ENCODE results near the gene PRR5.
A peak's percentile ranks its signal among the peaks of the same experiment; 100 is the strongest.

Gene PRR5

DNA sequence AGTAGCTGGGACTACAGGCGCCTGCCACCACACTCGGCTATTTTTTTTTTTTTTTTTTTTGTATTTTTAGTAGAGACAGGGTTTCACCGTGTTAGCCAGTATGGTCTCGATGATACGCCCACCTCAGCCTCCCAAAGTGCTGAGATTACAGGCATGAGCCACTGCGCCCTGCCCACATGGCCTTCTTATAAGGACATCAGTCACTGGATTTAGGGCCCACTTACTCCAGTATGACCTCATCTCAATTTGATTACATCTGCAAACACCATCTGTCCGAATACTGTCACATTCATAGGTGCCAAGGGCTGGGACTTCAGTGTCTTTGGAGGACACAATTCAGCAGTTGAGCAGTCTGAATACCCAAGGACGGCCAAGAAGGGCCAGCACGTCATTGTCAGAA, 8.2 kb upstream of the PRR5 start:
- no peak for DNase-seq

DNA sequence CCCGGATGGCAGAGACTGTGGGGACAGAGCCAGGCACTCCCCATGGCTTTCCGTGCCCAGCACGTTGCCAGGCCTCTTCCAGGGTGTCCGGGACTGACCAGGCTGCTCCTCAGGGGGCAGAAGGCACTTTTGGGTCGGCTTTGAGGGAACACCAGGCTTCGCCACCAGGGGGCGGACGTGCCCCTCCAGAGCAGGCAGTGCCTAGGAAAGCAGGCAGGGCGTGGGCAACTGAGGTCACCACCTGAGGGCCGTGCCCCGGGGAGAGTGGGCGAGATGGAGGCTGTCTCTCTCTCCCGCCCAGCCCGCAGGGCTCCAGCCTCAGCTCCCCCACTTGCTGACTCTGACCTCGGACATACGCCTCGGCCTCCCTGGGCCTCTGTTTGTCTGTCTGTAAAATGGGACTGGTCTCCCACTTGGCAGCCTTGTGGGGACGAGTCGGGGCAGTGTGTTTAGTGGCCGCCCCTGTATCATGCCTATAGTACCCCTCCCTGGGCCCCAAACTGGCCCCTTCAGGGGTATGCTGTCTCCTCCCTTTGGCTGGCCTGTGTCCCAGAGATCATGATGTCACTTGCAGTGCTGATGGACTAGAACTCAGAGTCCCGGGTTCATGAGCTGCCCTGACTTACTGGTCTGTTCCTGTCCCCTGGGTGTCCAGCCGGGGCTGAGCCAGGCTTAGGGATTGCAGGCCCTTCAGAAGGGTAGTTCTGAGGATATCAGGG, 4.4 kb upstream of the PRR5 start:
- peak; percentile 70 for DNase-seq

DNA sequence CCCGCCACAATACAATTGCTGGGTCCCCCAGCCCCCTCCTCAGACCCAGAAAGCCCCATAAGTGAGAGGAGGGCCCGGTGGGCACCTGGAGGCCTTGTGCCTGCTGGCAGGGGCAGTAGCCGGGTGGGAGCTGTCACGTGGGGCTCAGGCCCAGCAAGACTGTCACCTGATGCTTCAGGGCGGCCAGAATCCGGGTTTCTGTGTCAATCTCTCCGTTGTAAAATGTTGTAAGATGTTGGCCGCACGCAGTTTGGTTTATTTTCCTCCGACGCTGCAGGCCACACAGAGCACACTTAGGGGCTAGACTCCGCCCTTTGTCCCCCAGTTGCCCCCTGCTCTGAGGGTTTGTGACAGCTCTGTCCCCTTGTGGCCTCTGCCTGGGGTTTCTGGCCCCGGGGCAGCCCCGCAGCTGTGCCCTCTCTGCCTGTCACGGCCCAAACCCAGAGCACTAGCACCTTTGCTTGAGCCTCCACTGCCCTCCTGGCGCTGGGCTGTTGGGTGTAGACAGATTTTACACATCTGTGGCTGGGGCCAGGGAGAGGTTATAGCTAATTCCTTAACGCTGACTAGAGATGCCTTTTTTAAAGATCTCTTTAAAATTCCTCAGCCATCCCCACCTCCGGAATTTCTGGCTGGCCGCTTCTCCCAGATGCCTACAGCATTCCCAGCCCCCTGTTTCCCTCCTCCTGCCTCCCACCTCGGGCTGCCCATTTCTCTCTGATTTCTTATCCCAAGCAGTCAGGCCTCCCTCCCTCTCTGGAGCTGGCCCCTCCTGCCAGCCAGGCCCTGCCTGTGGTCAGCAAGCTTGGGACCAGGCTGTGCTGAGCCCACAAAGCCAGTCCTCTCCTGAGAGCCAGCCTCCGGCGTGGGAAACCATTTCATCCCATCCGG, 3.2 kb upstream of the PRR5 start:
- peak; percentile 96 for DNase-seq

DNA sequence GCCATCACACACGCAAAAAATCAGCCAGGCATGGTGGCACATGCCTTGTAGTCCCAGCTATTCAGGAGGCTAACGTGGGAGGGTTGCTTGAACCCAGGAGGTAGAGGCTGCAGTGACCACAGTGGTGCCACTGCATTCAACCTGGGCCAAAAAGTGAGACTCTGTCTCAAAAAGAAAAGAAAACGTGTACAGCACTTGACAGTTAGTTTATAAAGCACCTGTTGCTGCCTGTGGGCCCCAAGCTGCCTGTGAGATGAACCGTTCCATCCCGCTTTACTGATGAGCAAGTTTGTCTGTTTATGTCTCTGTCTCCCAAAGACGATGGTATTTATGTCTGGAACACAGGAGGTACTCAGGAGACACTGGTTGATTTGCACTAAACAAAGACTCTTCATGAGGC, 1.5 kb upstream of the PRR5 start:
- DNase-seq = no peak

DNA sequence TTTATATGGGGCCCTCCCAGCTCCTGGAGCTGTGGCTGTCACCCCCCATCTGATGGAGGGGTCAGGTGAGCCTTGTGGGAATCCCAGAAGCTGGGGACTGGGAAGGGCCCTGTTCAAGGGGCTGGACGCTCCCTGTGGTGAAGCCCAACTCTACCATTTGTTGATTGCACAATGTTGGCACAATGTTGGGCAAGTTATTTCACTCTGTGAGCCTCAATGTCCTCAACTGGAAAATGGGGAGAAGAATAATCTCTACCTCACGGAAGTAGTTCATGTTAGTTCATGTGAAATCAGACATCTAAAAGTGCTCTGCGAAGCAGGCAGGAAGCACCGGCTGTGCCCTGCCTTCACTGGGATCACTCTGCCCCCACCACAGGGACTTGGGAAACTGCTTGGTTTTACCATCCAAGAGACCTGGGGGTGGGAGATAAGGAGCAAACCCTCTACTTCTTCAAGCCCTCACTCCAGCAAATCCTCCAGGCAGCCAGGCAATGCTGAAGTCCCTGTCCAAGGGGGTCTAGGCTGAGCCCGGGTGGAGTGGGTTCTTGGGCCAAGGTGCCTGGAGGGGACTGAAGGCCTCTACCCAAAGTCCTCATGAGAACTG, 715 bp upstream of the PRR5 start:
- no peak for DNase-seq

DNA sequence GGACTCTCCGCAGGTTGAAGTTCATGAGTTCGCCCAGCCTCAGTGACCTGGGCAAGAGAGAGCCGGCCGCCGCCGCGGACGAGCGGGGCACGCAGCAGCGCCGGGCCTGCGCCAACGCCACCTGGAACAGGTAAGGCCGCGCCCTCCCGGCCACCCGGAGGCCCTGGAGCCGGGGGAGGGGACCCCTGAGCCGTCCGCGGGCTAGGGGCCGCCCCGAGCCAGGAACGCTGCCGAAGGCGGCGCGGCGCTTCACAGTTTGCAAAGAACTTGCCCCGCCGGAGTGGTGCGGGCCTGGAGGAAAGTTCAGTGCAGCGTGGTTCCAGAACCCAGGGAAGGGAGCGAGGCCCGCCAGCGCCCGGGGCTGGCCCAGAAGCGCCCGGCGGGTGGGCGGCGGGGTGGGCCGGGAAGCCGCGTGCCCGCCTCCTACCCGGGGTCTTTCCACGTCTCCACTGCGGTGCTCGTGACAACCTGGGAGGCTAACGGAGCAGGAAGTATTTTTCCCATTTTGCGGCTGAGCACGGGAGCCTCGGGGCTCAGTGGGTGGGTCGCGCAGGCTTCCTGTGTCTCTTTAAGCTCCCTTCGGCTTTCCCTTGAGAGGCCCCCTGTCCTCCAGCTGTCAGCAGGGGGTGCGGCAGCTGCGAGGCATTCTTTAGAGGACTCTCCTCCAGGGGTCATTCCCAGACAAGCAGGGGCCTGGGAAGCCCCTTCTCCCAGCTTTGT, 635 bp downstream of the PRR5 start:
- peak; percentile 57 for DNase-seq

DNA sequence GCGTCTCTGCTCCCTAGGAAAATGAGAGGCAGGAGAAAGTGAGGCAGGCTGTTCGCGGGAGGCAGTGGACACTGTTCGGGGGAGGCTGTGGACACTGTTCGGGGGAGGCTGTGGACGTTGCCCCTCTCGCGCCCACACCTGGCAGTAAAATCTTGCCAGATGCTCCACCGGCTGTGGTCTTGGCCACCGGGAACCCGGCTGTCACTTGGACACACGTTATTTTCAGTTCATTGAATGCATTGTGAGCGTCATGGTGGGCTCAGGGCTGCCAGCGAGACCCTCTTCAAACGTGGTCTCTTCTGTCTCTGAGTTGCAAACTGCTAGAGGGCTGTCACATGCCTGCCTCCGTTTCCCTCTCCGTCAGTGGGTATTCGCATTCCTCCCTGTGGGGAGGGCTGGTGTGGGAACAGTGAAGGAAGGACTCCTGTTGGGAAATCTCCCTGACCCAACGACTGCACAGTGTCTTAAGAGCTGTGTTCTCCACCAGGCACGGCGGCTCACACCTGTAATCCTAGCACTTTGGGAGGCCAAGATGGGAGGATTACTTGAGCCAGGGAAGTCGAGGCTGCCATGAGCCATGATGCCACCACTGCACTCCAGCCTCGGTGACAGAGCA, 1.4 kb downstream of the PRR5 start:
- no peak for DNase-seq

DNA sequence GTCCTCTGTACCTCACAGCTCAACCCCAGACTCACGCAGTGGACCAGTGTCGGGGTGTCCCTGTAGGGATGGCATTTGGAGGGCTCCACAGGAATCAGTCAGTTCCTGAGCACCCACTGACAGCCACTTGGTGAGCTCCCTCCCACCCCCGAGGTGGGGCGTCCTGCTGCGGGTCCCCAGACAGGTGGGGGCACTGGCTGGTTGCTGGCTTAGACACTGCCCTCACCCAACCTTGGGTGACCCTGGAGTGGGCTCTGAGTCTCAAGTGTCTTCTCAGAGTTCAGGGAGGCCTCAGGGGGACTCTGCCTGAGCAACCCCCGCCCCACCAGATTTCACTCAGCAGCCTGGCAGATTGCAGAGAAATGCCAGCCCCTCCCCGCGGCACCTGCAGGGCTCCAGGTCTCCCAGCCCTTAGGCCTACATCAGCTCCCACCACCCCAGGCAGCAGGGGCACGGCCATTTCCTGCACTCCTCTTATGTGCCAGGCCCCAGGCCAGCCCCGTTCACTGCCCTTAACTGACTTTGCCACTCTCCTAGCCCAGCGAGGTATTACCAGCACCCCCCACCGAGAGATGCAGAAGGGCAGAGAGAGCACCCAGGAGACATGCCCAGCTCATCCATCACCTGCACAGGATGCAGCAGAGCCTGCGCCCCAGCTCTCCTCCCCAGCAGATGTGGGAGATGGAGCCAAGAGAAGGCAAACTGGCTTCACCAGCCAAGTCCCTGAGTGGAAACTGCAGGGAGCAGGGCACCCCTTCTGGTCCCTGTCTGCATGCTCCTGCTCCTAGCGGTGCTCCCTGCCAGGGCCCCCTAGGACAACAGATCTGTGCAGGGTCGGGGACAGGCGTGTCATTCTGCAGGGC, 2.4 kb downstream of the PRR5 start:
- no peak for DNase-seq

DNA sequence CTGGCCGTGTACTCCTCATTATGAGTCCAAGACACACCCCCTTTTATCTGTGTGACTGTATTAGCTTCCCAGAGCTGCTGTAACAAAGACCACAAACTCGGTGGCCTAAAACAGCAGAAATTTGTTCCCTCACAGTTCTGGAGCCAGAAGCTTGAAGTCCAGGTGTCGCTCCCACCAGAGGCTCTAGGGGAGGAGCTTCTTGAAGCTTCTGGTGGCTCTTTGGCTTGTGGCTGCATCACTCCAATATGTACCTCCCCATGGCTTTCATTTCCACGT, 3.0 kb downstream of the PRR5 start:
- no peak for DNase-seq

DNA sequence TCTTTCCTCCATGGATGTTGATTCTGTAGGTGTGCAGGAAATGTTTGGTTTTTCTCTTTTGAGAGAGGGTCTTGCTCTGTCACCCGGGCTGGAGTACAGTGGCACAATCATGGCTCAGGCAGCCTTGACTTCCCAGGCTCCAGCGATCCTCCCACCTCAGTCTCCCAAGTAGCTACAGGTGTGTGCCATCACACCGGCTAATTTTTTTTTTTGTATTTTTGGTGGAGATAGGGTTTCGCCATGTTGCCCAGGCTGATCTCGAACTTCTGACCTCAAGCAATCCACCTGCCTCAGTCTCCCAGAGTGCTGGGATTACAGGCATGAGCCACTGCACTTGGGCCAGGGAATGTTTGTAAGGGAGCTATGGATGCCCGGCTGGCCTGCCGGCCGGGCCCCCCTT, 4.5 kb downstream of the PRR5 start:
- DNase-seq = no peak

DNA sequence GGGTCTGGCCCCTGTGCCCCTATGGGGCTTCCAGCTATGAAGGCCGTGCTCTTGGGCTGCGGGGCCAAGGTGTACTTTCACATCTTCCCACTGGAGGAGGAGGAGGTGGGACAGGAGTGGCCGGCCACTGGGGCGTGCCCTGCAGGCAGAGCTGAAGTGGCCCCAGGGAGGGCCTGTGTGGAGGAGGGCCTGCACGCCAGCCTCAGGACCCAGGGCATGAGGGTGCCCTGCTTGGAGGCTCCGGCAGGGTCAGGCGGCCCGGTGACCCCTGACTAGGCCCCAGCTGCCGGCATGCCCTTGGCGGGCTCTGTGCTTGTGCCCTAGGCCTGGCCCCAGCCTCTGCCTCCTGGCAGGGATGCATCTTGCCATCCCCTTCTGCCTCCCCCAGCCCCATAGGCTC, 5.2 kb downstream of the PRR5 start:
- DNase-seq = no peak

DNA sequence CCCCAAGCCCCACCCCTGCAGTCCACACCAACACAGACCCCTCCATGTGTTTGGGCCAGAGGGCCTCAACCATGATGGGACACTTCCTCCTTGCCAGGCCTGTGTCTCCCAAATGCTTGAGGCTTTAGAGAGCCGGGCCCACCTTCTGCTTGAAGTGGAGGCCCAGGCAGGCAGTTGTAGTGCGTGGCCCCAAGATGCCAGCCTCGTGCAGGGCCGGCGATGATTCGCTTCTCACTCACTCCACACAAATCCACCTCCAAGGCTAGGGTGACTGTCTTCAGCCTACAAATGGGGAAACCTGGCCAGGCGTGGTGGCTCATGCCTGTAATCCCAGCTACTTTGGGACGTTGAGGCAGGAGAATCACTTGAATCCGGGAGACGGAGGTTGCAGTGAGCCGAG, 5.7 kb downstream of the PRR5 start:
- no peak for DNase-seq

DNA sequence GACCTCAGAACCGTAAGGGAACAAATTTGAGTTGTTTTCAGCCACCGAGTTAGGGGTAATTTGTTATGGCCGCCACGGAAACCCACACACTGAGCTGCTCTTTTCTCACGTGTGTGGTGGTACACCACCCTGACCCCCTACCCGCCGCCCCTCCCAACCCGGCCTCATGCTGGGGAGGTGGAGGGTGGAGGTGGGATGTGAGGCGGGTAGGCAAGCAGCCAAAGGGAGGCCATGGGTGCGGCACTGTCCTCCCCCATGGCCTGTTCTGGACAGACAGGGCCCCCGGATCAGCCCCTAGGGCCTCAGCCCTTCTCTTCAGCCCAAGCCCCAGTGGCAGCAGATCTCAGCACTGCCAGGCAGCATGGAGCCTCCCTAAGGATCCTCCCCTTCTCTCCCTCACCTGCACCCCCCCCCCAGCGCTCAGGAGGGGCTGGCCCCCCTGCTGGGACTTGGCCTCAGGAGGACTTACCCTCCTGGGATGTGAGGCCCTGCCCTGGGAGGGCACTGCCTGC, 7.9 kb downstream of the PRR5 start:
- no peak for DNase-seq

DNA sequence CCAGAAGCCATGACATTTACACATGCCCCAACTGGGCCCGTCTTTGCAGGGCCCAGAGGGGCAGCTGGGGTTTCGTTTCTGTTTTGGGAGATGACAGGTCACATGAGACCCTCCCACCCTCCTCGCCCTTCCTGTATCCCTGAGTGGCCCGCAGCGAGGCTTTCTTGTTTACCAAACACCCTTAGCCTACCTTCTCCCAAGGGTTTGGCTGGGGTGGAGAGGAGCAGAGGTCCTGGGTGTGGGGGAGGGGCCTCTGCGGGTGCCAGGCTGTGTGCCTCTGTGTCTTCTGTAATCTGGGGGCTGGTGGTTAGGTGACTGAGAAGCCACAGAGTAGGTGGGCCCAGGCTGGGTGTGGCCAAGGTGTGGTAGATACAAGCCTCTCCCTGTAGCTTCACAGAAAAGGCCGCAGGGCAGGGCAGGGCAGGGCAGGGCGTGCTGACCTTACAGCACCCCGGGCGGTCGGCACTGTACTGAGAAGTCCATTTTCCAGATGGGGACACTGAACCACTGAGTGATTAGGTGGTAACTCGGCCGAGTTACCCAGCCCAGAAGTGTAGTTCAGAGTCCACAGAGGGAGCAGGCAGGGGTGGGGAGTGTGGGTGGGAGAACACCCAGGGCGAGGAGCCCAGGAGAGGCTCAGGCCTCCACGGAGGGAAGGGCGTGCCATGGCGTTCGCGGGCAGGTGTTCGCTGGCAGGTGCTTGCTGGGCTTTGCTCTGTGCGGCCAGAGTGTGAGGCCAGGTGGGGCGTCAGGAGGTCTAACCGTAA, 8.7 kb downstream of the PRR5 start:
- DNase-seq = no peak

DNA sequence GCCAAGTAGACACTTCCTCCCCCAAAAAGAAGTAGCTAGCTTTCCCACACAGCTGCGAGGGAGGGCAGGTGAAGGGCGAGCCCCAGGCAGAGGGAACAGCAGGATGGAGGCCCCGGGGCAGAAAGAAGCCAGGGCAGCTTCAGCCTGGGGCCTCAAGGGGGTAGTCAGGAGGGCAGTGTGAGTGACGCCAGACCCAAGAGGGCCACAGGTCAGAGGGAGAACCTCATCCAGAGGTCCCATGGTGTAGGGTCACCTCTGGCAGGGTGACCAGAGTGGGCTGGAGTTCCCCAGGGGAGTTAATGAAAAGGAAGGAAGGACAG, 9.2 kb downstream of the PRR5 start:
- DNase-seq = no peak

DNA sequence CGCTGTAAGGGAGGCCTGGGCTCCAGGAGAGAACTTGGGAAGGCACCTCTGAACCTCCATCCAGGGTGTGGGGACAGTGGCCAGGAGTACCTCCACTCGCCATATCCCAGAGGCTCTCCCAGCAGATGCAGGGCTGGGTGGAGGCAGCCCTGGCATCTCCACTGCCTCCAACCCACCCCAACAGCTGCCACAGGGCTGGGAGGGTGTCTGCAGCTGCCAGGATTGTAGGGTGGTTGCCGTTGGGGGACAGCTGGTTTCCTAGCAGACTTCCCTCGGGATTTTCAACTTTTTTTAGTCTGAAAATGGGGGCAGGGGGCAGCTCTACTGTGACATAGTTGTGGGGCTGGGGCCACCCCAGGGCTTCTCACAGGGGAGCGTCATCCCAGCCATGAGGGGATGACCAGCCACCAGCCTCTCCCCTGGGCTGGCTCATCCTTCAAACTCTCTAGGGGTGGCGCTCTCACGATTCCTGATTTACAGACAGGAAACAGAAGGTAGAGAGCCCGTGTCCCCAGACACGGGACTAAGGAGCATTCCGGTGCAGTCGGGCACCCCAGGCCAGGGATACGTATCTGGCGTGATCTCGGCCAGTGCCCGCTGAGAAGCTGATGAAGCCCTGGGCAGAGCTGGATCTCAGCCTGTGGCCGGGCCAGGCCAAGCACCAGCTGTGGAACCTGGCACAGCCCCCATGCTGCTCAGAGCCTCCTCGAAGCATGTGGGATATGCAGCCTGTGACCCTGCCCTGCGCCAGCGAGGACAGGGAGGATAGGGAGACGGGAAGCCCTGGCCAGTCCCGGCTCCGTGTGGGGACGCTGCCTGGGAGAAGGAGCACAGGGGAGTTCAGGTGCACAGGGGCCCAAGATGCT, 9.9 kb downstream of the PRR5 start:
- no peak for DNase-seq

DNA sequence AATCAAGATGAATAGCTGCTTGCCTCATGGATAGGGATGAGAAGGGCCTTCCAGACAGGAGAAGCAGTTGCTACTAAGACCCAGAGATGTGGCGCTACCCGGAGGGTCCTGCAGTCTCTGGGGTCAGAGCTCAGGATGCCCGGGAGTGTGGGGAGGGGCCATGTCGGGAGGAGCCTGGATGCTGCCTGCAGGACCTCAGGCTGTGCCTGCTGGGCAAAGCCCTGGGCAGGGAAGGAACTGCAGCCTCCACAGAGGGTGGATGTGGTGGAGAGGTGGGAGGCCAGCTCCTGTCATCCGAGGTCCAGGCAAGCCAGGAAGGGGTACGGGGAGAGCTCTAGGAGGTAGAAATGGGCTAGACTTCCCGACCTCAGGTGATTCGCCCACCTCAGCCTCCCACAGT, 11.0 kb downstream of the PRR5 start:
- DNase-seq = no peak

DNA sequence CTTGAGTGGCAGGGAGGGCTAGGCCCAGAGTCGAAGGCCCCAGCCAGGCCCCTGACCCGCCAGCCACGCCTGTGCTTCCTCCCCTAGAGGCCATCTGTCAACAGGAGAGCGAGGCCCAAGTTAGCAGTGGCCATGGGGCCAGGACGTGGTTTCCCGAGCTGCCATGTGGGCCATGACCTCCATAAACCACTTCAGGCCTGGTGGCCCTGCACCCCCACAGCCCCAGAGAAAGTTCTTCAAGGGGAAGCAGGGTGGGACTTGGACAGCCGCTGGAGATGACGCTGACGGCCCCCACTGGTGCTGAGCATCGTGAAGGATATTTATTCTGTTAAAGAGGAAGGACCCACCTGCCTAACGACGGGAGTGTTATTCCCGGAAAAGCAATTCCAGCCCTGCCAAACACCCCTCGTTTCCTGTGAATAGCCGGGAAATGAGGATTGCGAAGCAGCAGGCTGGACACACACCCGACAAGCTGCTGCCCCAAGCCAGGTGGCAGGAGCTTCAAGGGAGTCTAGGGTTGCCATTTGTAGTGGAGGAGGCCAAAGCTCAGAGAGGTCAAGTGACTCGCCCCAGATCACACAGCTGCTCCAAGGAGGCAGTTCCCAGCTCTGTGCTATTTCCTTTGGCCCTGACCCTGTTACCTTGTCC, 12.8 kb downstream of the PRR5 start:
- DNase-seq = no peak

DNA sequence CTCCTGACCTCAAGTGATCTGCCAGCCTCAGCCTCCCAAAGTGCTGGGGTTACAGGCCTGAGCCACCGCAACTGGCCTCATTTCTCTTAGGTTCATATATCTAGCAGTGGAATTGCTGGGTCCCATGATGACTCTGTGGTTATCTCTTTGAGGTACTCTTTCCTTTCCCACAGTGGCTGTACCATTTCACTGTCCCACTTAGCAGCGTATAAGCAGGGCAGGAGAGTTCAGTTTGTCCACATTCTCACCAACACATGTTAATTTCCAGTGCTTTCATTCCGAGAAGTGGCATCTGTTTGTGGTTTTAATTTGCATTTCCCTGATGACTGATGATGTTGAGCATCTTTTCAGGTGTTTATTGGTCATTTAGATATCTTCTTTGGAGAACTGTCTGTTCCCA, 16.4 kb downstream of the PRR5 start:
- no peak for DNase-seq
